CD4-positive, alpha-beta T cell (primary cell): ENCODE measurements around the gene SUMO2. TPM values are rescaled to one million over a fixed set of nuclear protein-coding genes. Genes with fewer than 3 reads are reported as not detected.
A peak's percentile ranks its signal among the peaks of the same experiment; 100 is the strongest.
"Not testable (repeated sequence)": the region's sequence is repeated elsewhere in the genome, so short reads cannot be mapped to it uniquely, and the experiment has no call there.

ENCODE experiments used
- ATAC-seq: fragments of 200-7000 bp; cut with Tn5 transposase; one replicate; pipeline ENCODE4 v1.10.0; 2022; ENCODE audit warnings: mild to moderate bottlenecking; ENCODE audit not compliant: poor library complexity
- CTCF ChIA-PET: fragments of 350-600 bp; sonication (Branson Sonifier 250); formaldehyde crosslinking; loops from one replicate; lab custom pipeline; 2021; ENCODE audit warnings: antibody characterized with exemption, inconsistent platforms; lab: Charles Lee
- POLR2A ChIA-PET: fragments of 350-600 bp; sonication (Branson Sonifier 250); formaldehyde crosslinking; loops from one replicate; lab custom pipeline; 2021; ENCODE audit warnings: antibody characterized with exemption, inconsistent platforms; lab: Charles Lee
- DNase-seq, 14 experiments: peaks; one replicate each; pipeline ENCODE4 v3.0.0-alpha.2; 2013 to 2020; ENCODE audit warnings: mixed read lengths in 2 of 14
- H3K27ac ChIP-seq, 2 donors: one replicate each; pipeline versions ENCODE4 v1.5.1 to v1.7.0; 2013; ENCODE audit warnings: low read length in 2 of 2, low read depth in 1 of 2, mild to moderate bottlenecking in 1 of 2
- H3K27me3 ChIP-seq, 2 experiments: 1 replicate in 1 of 2; 2 replicates in 1 of 2; pipeline versions ENCODE4 v1.6.1 to v1.7.0; 2013; ENCODE audit warnings: low read length in 2 of 2, control low read depth in 1 of 2, mild to moderate bottlenecking in 1 of 2, moderate library complexity in 1 of 2; ENCODE audit not compliant: insufficient read depth in 2 of 2, control insufficient read depth in 1 of 2
- H3K36me3 ChIP-seq: one replicate; pipeline ENCODE4 v1.6.1; 2013; ENCODE audit warnings: low read length, control low read depth; ENCODE audit not compliant: insufficient read depth
- H3K4me1 ChIP-seq: one replicate; pipeline ENCODE4 v1.6.1; 2013; ENCODE audit warnings: low read length, control low read depth; ENCODE audit not compliant: insufficient read depth
- H3K4me3 ChIP-seq: one replicate; pipeline ENCODE4 v1.5.1; 2013; ENCODE audit warnings: mild to moderate bottlenecking, low read length, moderate library complexity
- H3K9me3 ChIP-seq, 2 experiments: 1 replicate in 1 of 2; 2 replicates in 1 of 2; pipeline versions ENCODE4 v1.6.1 to v1.7.0; 2013; ENCODE audit warnings: low read length in 2 of 2, mild to moderate bottlenecking in 2 of 2, control low read depth in 1 of 2, moderate library complexity in 1 of 2; ENCODE audit not compliant: control insufficient read depth in 1 of 2, insufficient read depth in 1 of 2
- H3K27ac Mint-ChIP-seq: one replicate; pipeline ENCODE4 v1.8.0; 2020; ENCODE audit warnings: mixed read lengths
- H3K27me3 Mint-ChIP-seq: one replicate; pipeline ENCODE4 v1.8.0; 2021; ENCODE audit warnings: mixed read lengths
- H3K36me3 Mint-ChIP-seq: one replicate; pipeline ENCODE4 v1.8.0; 2021; ENCODE audit warnings: low read depth, mixed read lengths
- H3K4me1 Mint-ChIP-seq: one replicate; pipeline ENCODE4 v1.8.0; 2021; ENCODE audit warnings: low read depth, mixed read lengths
- H3K4me3 Mint-ChIP-seq: one replicate; pipeline ENCODE4 v1.8.0; 2020; ENCODE audit warnings: mild to moderate bottlenecking, mixed read lengths
- H3K9me3 Mint-ChIP-seq: one replicate; pipeline ENCODE4 v1.8.0; 2020; ENCODE audit warnings: mixed read lengths
- intact Hi-C, 2 experiments: fragments of 100-400 bp; cut with DNase I in 1 of 2; cut with micrococcal nuclease in 1 of 2; formaldehyde crosslinking; loops; one replicate each; pipeline versions ENCODE4 v1.15.1 to v1.9.0; 2023 to 2025; cut with DNase I, micrococcal nuclease
- total RNA-seq, 174 experiments: library from RNA in 2 of 174; stranded (reverse) in 2 of 174; gene quantifications; one replicate each; pipeline ENCODE4 v1.2.3 and lab custom pipeline; 2021 to 2026
- TF ChIP-seq, protein P1 (sequence below): fragments of 200-600 bp; IDR thresholded peaks from one replicate; pipeline ENCODE4 v1.8.0; 2022; ENCODE audit warnings: antibody characterized with exemption, mild to moderate bottlenecking

Gene SUMO2
- total RNA-seq, 2 experiments from 2014 or later: 207 to 228 TPM

- peaks cover 44% of the 10 kb centered on the region for H3K4me1 ChIP-seq
- peak overlapping the region; percentile 71 for H3K4me3 Mint-ChIP-seq
- no peaks in the 10 kb centered on the region for H3K9me3 ChIP-seq
- no peak overlapping the region for H3K27ac Mint-ChIP-seq
- H3K27me3 ChIP-seq: no peaks in the 10 kb centered on the region
- ChIA-PET POLR2A (interaction anchor here (0.7 kb wide), 1 partner anchor 15 kb away, joined by 4 read pairs; no protein-coding TSS in a partner anchor), CTCF (interaction anchor here (7.4 kb wide), 1 partner anchor 13 kb away, joined by 97 read pairs; no protein-coding TSS in a partner anchor)
- DNase-seq (no peak), ATAC-seq (no peak)
- H3K27ac ChIP-seq: no peak overlapping the region
- no peaks in the 10 kb centered on the region for H3K9me3 Mint-ChIP-seq
- no peak overlapping the region for H3K4me3 ChIP-seq
- H3K4me1 Mint-ChIP-seq: peaks cover 30% of the 10 kb centered on the region
- intact Hi-C loops: no loop called here
- peaks cover 16% of the 10 kb centered on the region for H3K36me3 ChIP-seq
- peaks cover 9% of the 10 kb centered on the region for H3K36me3 Mint-ChIP-seq
- TF ChIP-seq, protein P1, sequence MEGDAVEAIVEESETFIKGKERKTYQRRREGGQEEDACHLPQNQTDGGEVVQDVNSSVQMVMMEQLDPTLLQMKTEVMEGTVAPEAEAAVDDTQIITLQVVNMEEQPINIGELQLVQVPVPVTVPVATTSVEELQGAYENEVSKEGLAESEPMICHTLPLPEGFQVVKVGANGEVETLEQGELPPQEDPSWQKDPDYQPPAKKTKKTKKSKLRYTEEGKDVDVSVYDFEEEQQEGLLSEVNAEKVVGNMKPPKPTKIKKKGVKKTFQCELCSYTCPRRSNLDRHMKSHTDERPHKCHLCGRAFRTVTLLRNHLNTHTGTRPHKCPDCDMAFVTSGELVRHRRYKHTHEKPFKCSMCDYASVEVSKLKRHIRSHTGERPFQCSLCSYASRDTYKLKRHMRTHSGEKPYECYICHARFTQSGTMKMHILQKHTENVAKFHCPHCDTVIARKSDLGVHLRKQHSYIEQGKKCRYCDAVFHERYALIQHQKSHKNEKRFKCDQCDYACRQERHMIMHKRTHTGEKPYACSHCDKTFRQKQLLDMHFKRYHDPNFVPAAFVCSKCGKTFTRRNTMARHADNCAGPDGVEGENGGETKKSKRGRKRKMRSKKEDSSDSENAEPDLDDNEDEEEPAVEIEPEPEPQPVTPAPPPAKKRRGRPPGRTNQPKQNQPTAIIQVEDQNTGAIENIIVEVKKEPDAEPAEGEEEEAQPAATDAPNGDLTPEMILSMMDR: no peak
- H3K27me3 Mint-ChIP-seq: no peaks in the 10 kb centered on the region
Measured at GRCh38 chr17:75128694-75129505, 53.9 kb downstream of the SUMO2 start.

- CTCF ChIA-PET: interaction anchor here (0.6 to 7.4 kb wide), 2 partner anchors 12 to 119 kb away, joined by 3 to 97 read pairs; no protein-coding TSS in a partner anchor
- H3K27ac ChIP-seq, H3K27me3 Mint-ChIP-seq, DNase-seq, intact Hi-C loops, ATAC-seq, H3K9me3 Mint-ChIP-seq, H3K4me3 ChIP-seq, H3K27me3 ChIP-seq, H3K9me3 ChIP-seq, H3K27ac Mint-ChIP-seq, POLR2A ChIA-PET: not testable (repeated sequence)
- Mint-ChIP-seq H3K36me3 (peaks cover 10% of the 10 kb centered on the region), H3K4me1 (peaks cover 32% of the 10 kb centered on the region), H3K4me3 (peak overlapping the region; percentile 56)
- Histone ChIP-seq H3K36me3 (peaks cover 16% of the 10 kb centered on the region), H3K4me1 (peaks cover 50% of the 10 kb centered on the region)
Measured at GRCh38 chr17:75127936-75128335, 54.8 kb downstream of the SUMO2 start.

DNA sequence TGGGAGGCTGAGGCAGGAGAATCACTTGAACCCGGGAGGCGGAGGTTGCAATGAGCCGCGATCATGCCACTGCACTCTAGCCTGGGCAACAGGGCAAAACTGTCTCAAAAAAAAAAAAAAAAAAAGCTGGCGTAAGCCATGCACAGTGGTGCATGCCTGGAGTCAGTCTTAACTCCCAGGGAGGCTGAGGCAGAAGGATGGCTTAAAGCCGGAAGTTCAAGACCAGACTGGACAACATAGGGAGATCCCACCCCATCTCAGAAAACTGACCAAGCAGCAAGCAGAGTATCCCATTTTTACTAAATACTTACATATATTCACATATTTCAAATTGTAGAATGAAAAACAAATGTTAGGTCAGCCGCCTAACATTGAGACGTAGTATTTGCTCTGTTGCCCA is 55.8 kb downstream of the SUMO2 start:
- no peaks in the 10 kb centered on the region for H3K9me3 Mint-ChIP-seq

More for the DNA sequence above, 55.8 kb downstream of the SUMO2 start:
- no peak overlapping the region for H3K4me3 Mint-ChIP-seq
- H3K4me1 Mint-ChIP-seq: peaks cover 32% of the 10 kb centered on the region
- peaks cover 10% of the 10 kb centered on the region for H3K36me3 Mint-ChIP-seq
- TF ChIP-seq, protein P1: no peak
- peaks cover 16% of the 10 kb centered on the region for H3K36me3 ChIP-seq
- peaks cover 45% of the 10 kb centered on the region for H3K4me1 ChIP-seq
- ATAC-seq: no peak
- no peaks in the 10 kb centered on the region for H3K9me3 ChIP-seq
- intact Hi-C loops: no loop called here
- POLR2A ChIA-PET: interaction anchor here (0.6 to 0.9 kb wide), 4 partner anchors 13 to 267 kb away, joined by 3 to 5 read pairs (median 3); no protein-coding TSS in a partner anchor
- H3K27me3 ChIP-seq: no peaks in the 10 kb centered on the region
- H3K27ac ChIP-seq: no peak overlapping the region
- H3K27me3 Mint-ChIP-seq: no peaks in the 10 kb centered on the region
- no peak for DNase-seq
- no peak overlapping the region for H3K27ac Mint-ChIP-seq
- no peak overlapping the region for H3K4me3 ChIP-seq
- CTCF ChIA-PET: interaction anchor here (0.6 to 0.8 kb wide), 2 partner anchors 24 to 86 kb away, joined by 3 read pairs; no protein-coding TSS in a partner anchor
